Naive thymus-derived CD4-positive, alpha-beta T cell (primary cell): ENCODE measurements around the gene ELMO2. TPM values are rescaled to one million over a fixed set of nuclear protein-coding genes. Genes with fewer than 3 reads are reported as not detected.
A peak's percentile ranks its signal among the peaks of the same experiment; 100 is the strongest.

Experiments used
- ATAC-seq: fragments of 150-1000 bp; cut with Tn5 transposase; 2 replicates; pipeline ENCODE4 v1.10.0; 2021; ENCODE audit warnings: mild to moderate bottlenecking, moderate library complexity
- CTCF ChIA-PET: fragments of 350-600 bp; sonication (Branson Sonifier 250); formaldehyde crosslinking; loops from one replicate; lab custom pipeline; 2021; ENCODE audit warnings: antibody characterized with exemption; lab: Charles Lee
- POLR2A ChIA-PET: fragments of 350-600 bp; sonication (Branson Sonifier 250); formaldehyde crosslinking; loops from one replicate; lab custom pipeline; 2021; ENCODE audit warnings: antibody characterized with exemption, inconsistent platforms; lab: Charles Lee
- DNase-seq, 9 donors: peaks; one replicate each; pipeline versions ENCODE4 v3.0.0 to v3.0.0-alpha.2; 2020 to 2022; ENCODE audit warnings: mixed read lengths in 1 of 9
- H3K27ac ChIP-seq: one replicate; pipeline ENCODE4 v1.7.0; 2013; ENCODE audit warnings: mild to moderate bottlenecking, low read depth, low read length, moderate library complexity
- H3K27me3 ChIP-seq, 2 donors: one replicate each; pipeline ENCODE4 v1.7.0; 2013; ENCODE audit warnings: low read length in 2 of 2, mild to moderate bottlenecking in 2 of 2, moderate library complexity in 2 of 2; ENCODE audit not compliant: control insufficient read depth in 2 of 2, insufficient read depth in 2 of 2
- H3K36me3 ChIP-seq, 3 experiments: 1 replicate in 2 of 3; 2 replicates in 1 of 3; pipeline ENCODE4 v1.7.0; 2013; ENCODE audit warnings: low read length in 3 of 3, mild to moderate bottlenecking in 3 of 3, moderate library complexity in 1 of 3; ENCODE audit not compliant: insufficient read depth in 3 of 3, control insufficient read depth in 2 of 3
- H3K4me1 ChIP-seq, 2 donors: one replicate each; pipeline ENCODE4 v1.7.0; 2013; ENCODE audit warnings: low read length in 2 of 2, mild to moderate bottlenecking in 2 of 2, moderate library complexity in 1 of 2; ENCODE audit not compliant: control insufficient read depth in 2 of 2, insufficient read depth in 2 of 2
- H3K4me3 ChIP-seq: 2 replicates; pipeline ENCODE4 v1.7.0; 2013; ENCODE audit warnings: mild to moderate bottlenecking, low read length
- H3K9me3 ChIP-seq, 3 experiments: 1 replicate in 2 of 3; 2 replicates in 1 of 3; pipeline ENCODE4 v1.7.0; 2013; ENCODE audit warnings: low read length in 3 of 3; ENCODE audit not compliant: control insufficient read depth in 2 of 3
- H3K27ac Mint-ChIP-seq, 9 donors: one replicate each; pipeline ENCODE4 v1.8.0; 2020 to 2022; ENCODE audit warnings: mixed read lengths in 9 of 9, mild to moderate bottlenecking in 8 of 9, moderate library complexity in 5 of 9, inconsistent platforms in 2 of 9
- H3K27me3 Mint-ChIP-seq, 5 donors: one replicate each; pipeline ENCODE4 v1.8.0; 2021 to 2022; ENCODE audit warnings: mixed read lengths in 5 of 5, mild to moderate bottlenecking in 1 of 5
- H3K36me3 Mint-ChIP-seq, 5 donors: one replicate each; pipeline ENCODE4 v1.8.0; 2020 to 2022; ENCODE audit warnings: mixed read lengths in 5 of 5, mild to moderate bottlenecking in 3 of 5, inconsistent platforms in 1 of 5
- H3K4me1 Mint-ChIP-seq, 7 donors: one replicate each; pipeline ENCODE4 v1.8.0; 2020 to 2022; ENCODE audit warnings: mixed read lengths in 7 of 7, mild to moderate bottlenecking in 3 of 7, inconsistent platforms in 1 of 7
- H3K4me3 Mint-ChIP-seq, 10 donors: one replicate each; pipeline ENCODE4 v1.8.0; 2020 to 2022; ENCODE audit warnings: mild to moderate bottlenecking in 10 of 10, mixed read lengths in 10 of 10, moderate library complexity in 6 of 10, inconsistent platforms in 2 of 10
- H3K9me3 Mint-ChIP-seq, 11 donors: one replicate each; pipeline ENCODE4 v1.8.0; 2020 to 2022; ENCODE audit warnings: mixed read lengths in 11 of 11, mild to moderate bottlenecking in 4 of 11, inconsistent platforms in 1 of 11, moderate library complexity in 1 of 11
- intact Hi-C, 2 donors: fragments of 100-400 bp; cut with micrococcal nuclease; formaldehyde crosslinking; loops; one replicate each; pipeline ENCODE4 v1.15.1; 2023
- polyA plus RNA-seq, 2 donors: library from polyadenylated mRNA; unstranded; fragments of 300-500 nt; fragmentation: Illumina TruSeq; gene quantifications; one replicate each; pipeline ENCODE4 v1.2.3, GENCODE V29; 2021
- total RNA-seq, 6 experiments: library from RNA in 5 of 6; stranded (reverse) in 5 of 6; gene quantifications; 1 replicate in 5 of 6; 2 replicates in 1 of 6; pipeline ENCODE4 v1.2.3 and lab custom pipeline; 2021 to 2026

The ELMO2 gene
- total and polyA plus RNA-seq, 7 experiments from 2014 or later, result 35.6 to 104 (median 52.3) TPM

DNA sequence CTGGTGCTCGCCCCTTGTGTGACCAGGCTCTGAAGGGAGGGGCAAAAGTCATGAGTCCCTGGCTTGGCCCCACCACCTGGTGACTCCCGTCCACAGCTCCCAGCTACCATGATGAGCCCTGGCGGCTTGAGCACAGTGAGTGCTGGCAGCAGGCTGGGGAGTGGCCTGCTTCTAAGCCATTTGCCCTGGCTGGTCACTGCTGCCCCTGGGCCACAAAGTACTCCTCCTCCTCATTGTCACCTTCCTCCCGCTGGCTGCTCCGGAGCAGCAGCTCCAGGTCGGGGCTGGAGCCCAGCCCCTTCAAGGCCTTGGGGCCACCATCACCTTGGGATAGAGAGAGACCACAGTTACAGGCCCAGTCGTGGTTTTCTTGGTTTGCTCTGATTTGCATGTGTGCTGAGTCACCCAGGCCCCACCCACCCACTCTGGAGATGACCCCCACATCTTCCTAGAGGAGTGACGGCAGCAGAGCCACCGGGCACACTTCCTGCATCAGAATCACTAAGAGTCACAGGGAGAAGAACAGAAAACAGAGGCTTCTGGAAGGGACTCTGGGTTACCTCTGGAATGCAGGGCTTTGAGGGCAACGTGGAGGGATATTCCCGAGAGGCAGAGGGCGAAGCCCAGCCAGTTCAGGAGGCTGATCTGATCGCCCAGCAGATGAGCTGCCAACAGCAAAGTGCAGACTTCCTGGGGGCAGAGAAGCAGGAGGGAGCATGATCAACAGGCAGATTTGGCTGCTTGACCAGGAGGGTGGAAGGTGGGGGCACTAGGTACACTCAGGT is 56.0 kb downstream of the ELMO2 start:
- H3K36me3 ChIP-seq, result peaks cover 0 to 66% (median 4%) of the 10 kb centered on the region in 3 experiments
- no peaks in the 10 kb centered on the region for H3K9me3 ChIP-seq
- Mint-ChIP-seq H3K4me1 (peaks cover 16 to 29% (median 24%) of the 10 kb centered on the region in 7 donors), H3K27ac (peak overlapping the region in 6 of 9 donors; percentile 19 to 81 (median 58)), H3K27me3 (no peaks in the 10 kb centered on the region), H3K36me3 (peaks cover 4 to 30% (median 6%) of the 10 kb centered on the region in 5 donors), H3K4me3 (no peak overlapping the region), H3K9me3 (no peaks in the 10 kb centered on the region)
- intact Hi-C loops, result no loop called here
- H3K27me3 ChIP-seq, result no peaks in the 10 kb centered on the region
- no peak overlapping the region for H3K27ac ChIP-seq
- CTCF ChIA-PET, result interaction anchor here (0.7 to 1.2 kb wide), 2 partner anchors 28 to 62 kb away, joined by 3 read pairs; no protein-coding TSS in a partner anchor
- ATAC-seq (peak; percentile 59), DNase-seq (no peak)
- no peak overlapping the region for H3K4me3 ChIP-seq
- H3K4me1 ChIP-seq, result no peaks in the 10 kb centered on the region
- POLR2A ChIA-PET, result interaction anchor here (0.7 to 3.4 kb wide), 5 partner anchors 9 to 51 kb away, joined by 3 to 12 read pairs (median 4); no protein-coding TSS in a partner anchor

DNA sequence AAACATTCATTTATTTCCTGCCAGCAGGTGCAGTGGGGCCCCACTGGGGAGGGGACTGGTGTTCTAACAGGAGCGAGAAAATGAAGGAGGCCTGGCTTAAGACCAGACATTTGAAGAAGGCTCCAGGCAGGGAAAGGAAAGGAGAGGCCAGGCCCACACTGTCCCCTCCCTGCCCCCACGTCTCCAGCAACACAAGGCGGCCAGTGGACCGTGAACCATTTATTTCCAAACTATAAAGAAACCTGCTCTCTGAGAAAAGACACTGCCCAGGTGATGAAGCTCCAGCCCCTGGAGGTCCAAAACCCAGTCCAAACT is 56.7 kb downstream of the ELMO2 start:
- H3K27me3 Mint-ChIP-seq, result peaks cover 0 to 3% (median 0%) of the 10 kb centered on the region in 5 donors
- peak overlapping the region in 4 of 9 donors; percentile 23 to 80 (median 35) for H3K27ac Mint-ChIP-seq
- H3K36me3 Mint-ChIP-seq, result peaks cover 3 to 29% (median 6%) of the 10 kb centered on the region in 5 donors
- Histone ChIP-seq H3K27ac (no peak overlapping the region), H3K4me1 (no peaks in the 10 kb centered on the region), H3K27me3 (no peaks in the 10 kb centered on the region), H3K36me3 (peaks cover 0 to 59% (median 4%) of the 10 kb centered on the region in 3 experiments), H3K4me3 (no peak overlapping the region), H3K9me3 (no peaks in the 10 kb centered on the region)
- intact Hi-C loops, result loop anchor here (1.0 to 10.0 kb wide), 3 partner anchors 42 to 327 kb away; no protein-coding TSS in a partner anchor
- peaks cover 0 to 4% (median 0%) of the 10 kb centered on the region in 11 donors for H3K9me3 Mint-ChIP-seq
- ChIA-PET CTCF (interaction anchor here (0.7 to 2.1 kb wide), 5 partner anchors 13 to 58 kb away, joined by 3 to 12 read pairs (median 4); no protein-coding TSS in a partner anchor), POLR2A (interaction anchor here (0.7 to 3.4 kb wide), 6 partner anchors 9 to 51 kb away, joined by 3 to 12 read pairs (median 4); no protein-coding TSS in a partner anchor)
- H3K4me1 Mint-ChIP-seq, result peaks cover 19 to 33% (median 26%) of the 10 kb centered on the region in 7 donors
- ATAC-seq, result no peak
- no peak overlapping the region for H3K4me3 Mint-ChIP-seq
- DNase-seq, result no peak

DNA sequence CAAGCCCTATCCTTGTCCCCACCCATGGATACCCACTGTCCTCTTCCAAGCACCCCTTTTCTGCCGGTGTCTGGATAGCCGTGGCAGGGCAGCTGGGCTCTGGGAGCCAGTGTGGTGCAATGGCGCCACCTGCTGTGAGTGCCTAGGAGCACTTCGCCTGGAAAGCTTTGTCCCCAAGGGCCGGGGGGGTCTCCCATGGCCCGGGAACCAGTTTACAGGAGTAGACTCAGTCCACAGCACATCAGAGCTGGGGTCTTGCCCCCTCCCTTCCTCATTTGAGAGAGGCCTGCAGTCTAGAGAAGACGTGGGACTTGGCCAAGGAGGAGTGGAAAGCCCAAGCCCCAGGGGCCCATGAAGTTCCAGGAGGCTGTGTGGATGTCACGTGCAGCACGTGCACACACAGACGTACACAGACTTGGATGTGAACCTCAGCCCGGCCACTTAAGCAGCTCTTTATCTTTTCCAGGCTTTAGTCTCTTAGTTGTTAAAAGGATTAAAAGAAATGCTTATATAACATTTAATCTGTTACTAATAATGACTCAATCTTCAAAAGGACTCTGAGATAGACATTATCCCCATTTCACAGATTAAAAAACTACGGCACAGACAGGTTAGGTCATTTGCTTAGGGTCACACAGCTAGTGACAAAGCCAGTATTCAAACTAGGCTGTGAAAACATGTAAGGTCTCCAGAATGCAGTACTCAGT is 57.2 kb downstream of the ELMO2 start:
- Mint-ChIP-seq H3K27me3 (peaks cover 0 to 8% (median 0%) of the 10 kb centered on the region in 5 donors), H3K9me3 (peaks cover 0 to 6% (median 0%) of the 10 kb centered on the region in 11 donors), H3K4me3 (no peak overlapping the region), H3K36me3 (peaks cover 0 to 26% (median 6%) of the 10 kb centered on the region in 5 donors), H3K4me1 (peaks cover 19 to 33% (median 27%) of the 10 kb centered on the region in 7 donors), H3K27ac (peak overlapping the region in 5 of 9 donors; percentile 23 to 80 (median 40))
- ChIA-PET POLR2A (interaction anchor here (0.7 to 3.4 kb wide), 6 partner anchors 10 to 59 kb away, joined by 3 to 12 read pairs (median 4); no protein-coding TSS in a partner anchor), CTCF (interaction anchor here (0.7 to 2.1 kb wide), 9 partner anchors 13 to 335 kb away, joined by 3 to 12 read pairs (median 3); no protein-coding TSS in a partner anchor)
- intact Hi-C loops, result loop anchor here (1.0 to 10.0 kb wide), 3 partner anchors 42 to 327 kb away; no protein-coding TSS in a partner anchor
- no peaks in the 10 kb centered on the region for H3K9me3 ChIP-seq
- peak in 7 of 9 donors; percentile 30 to 57 (median 39) for DNase-seq
- peaks cover 0 to 54% (median 4%) of the 10 kb centered on the region in 3 experiments for H3K36me3 ChIP-seq
- no peaks in the 10 kb centered on the region for H3K27me3 ChIP-seq
- ATAC-seq, result peak; percentile 68
- no peak overlapping the region for H3K27ac ChIP-seq
- H3K4me3 ChIP-seq, result no peak overlapping the region
- no peaks in the 10 kb centered on the region for H3K4me1 ChIP-seq

DNA sequence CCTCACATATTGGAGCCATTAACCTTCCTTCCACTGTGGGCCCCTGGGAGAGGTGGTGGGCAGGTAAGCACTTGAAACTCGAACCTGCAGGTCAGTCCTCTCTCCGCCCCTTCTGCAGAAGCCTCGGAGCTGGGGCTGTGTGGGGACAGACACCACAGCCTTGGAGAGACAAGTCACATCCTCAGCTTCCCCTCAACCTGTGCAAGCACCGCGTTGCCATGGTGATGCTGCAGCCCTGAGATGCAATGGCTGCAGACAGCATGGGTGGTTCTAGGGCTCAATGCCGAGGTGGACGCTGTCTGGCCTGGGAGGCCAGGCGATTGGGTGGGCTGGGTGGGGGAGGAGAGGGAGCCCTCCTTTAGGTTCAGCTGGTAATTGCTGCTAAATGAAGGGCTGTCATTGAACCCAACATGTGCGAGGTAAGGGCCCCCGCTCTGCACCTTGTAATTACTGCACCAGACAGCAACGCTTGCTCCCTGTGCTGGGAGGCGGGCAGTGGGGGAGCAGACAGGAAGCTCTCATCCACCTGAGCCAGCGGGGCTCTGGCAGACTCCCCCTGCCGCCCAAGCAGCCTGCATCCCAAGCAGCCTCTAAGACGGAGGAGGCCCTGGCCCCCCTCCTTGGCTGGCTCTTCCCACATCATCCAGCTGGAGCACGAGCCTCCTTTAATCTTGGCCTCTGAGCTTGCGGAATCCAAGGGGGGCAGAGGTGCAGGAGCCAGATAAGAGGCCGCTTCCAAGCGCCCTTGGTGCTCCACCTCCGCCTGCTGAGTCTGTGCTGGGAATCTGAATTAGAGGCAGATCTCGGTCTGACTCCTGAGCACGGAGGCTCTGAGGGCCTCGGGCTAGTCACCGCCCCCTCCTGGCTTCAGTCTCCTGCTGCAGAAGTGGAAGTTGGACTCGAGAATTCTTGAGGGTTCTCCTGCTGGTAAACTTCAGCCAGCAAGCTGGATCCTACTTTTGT is 58.3 kb downstream of the ELMO2 start:
- no peaks in the 10 kb centered on the region for H3K27me3 ChIP-seq
- intact Hi-C loops, result loop anchor here (5.0 to 10.0 kb wide), 2 partner anchors 213 to 326 kb away; no protein-coding TSS in a partner anchor
- POLR2A ChIA-PET, result interaction anchor here (0.7 to 3.4 kb wide), 6 partner anchors 13 to 60 kb away, joined by 3 to 12 read pairs (median 4); no protein-coding TSS in a partner anchor
- no peaks in the 10 kb centered on the region for H3K9me3 ChIP-seq
- peaks cover 0 to 49% (median 4%) of the 10 kb centered on the region in 3 experiments for H3K36me3 ChIP-seq
- ATAC-seq, result no peak
- peaks cover 3 to 4% of the 10 kb centered on the region in 2 donors for H3K4me1 ChIP-seq
- H3K27ac Mint-ChIP-seq, result peak overlapping the region in 1 of 9 donors; percentile 54
- H3K4me3 ChIP-seq, result no peak overlapping the region
- H3K27ac ChIP-seq, result no peak overlapping the region
- H3K36me3 Mint-ChIP-seq, result peaks cover 0 to 26% (median 6%) of the 10 kb centered on the region in 5 donors
- H3K4me1 Mint-ChIP-seq, result peaks cover 19 to 41% (median 30%) of the 10 kb centered on the region in 7 donors
- no peak overlapping the region for H3K4me3 Mint-ChIP-seq
- CTCF ChIA-PET, result interaction anchor here (0.5 to 2.1 kb wide), 8 partner anchors 12 to 251 kb away, joined by 3 to 12 read pairs (median 4); no protein-coding TSS in a partner anchor
- H3K9me3 Mint-ChIP-seq, result peaks cover 0 to 6% (median 0%) of the 10 kb centered on the region in 11 donors
- H3K27me3 Mint-ChIP-seq, result peaks cover 0 to 12% (median 0%) of the 10 kb centered on the region in 5 donors
- no peak for DNase-seq

DNA sequence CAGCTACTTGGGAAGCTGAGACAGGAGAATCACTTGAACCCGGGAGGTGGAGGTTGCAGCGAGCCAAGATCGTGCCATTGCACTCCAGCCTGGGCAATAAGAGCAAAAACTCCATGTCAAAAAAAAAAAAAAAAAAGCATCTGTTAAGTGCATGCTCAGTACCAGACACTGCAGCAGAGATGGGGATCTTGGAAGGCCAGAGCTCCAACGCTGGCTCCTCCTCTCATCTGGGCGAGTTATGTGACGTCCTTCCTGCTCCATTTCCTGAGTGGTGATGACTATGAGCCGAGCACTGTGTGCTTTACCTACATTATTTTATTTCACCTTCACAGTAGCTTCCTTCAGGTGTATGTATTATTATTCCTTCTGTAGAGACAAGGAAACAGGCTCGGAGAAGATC is 59.6 kb downstream of the ELMO2 start:
- intact Hi-C loops, result loop anchor here (5.0 to 10.0 kb wide), 2 partner anchors 212 to 324 kb away; no protein-coding TSS in a partner anchor
- POLR2A ChIA-PET, result interaction anchor here (0.8 to 1.7 kb wide), 3 partner anchors 11 to 17 kb away, joined by 3 to 4 read pairs (median 3); no protein-coding TSS in a partner anchor
- ATAC-seq, result no peak
- peaks cover 0 to 19% (median 6%) of the 10 kb centered on the region in 5 donors for H3K36me3 Mint-ChIP-seq
- CTCF ChIA-PET, result interaction anchor here (0.6 to 1.3 kb wide), 3 partner anchors 9 to 29 kb away, joined by 3 to 6 read pairs (median 4); no protein-coding TSS in a partner anchor
- peaks cover 23 to 52% (median 39%) of the 10 kb centered on the region in 7 donors for H3K4me1 Mint-ChIP-seq
- peak overlapping the region in 1 of 10 donors; percentile 20 for H3K4me3 Mint-ChIP-seq
- peaks cover 0 to 6% (median 0%) of the 10 kb centered on the region in 11 donors for H3K9me3 Mint-ChIP-seq
- Histone ChIP-seq H3K36me3 (peaks cover 0 to 37% (median 0%) of the 10 kb centered on the region in 3 experiments), H3K27ac (no peak overlapping the region), H3K4me3 (no peak overlapping the region), H3K9me3 (no peaks in the 10 kb centered on the region), H3K27me3 (no peaks in the 10 kb centered on the region), H3K4me1 (peaks cover 8 to 15% of the 10 kb centered on the region in 2 donors)
- DNase-seq, result no peak
- peak overlapping the region in 4 of 9 donors; percentile 2 to 69 (median 27) for H3K27ac Mint-ChIP-seq
- peaks cover 0 to 26% (median 3%) of the 10 kb centered on the region in 5 donors for H3K27me3 Mint-ChIP-seq
